ENCODE results near the gene CD200R1L.

Gene CD200R1L

DNA sequence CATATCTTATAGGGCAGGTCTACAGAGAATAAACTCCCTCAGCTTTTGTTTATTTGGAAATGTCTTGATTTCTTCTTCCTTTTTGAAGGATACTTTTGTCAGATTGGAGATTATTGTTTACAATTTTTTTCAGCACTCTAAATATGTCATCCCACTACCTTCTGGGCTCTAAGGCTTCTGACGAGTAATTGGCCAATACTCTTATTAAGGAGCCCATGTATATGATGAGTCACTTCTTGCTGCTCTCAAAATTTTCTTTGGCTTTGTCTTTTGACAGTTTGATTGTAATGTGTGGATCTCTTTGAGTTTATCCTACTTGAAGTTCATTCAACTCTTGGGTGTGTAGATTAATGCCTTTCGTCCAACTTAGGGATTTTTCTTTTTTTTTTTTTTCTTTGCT lies 28.9 kb upstream of the CD200R1L start:
- TF ChIP-seq, protein P1, sequence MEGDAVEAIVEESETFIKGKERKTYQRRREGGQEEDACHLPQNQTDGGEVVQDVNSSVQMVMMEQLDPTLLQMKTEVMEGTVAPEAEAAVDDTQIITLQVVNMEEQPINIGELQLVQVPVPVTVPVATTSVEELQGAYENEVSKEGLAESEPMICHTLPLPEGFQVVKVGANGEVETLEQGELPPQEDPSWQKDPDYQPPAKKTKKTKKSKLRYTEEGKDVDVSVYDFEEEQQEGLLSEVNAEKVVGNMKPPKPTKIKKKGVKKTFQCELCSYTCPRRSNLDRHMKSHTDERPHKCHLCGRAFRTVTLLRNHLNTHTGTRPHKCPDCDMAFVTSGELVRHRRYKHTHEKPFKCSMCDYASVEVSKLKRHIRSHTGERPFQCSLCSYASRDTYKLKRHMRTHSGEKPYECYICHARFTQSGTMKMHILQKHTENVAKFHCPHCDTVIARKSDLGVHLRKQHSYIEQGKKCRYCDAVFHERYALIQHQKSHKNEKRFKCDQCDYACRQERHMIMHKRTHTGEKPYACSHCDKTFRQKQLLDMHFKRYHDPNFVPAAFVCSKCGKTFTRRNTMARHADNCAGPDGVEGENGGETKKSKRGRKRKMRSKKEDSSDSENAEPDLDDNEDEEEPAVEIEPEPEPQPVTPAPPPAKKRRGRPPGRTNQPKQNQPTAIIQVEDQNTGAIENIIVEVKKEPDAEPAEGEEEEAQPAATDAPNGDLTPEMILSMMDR (IDR thresholded peaks at IDR 0.05; ENCODE audit: control insufficient read depth, extremely low read depth, insufficient read depth), result no peak
- DNase-seq (ENCODE audit: low read depth), result no peak
- H3K4me3 ChIP-seq (ENCODE audit: low read depth, low read length), result no peak overlapping the region

DNA sequence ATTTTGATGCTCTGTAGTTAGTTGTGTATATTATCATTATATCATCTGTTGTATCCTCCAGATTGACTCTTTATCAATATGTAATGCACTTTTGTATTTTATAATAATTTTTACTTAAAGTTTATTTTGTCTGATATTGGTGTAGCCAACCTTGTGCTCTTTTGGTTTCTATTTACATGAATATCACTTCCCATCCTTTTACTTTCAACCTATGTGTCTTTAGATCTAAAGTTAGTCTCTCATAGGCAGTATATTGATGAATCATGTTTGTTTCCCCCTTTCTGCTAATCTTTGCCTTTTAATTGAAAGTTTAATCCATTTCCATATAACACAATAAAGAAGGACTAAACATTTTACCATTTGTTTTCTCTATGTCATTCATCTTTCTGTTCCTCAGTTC lies 28.1 kb upstream of the CD200R1L start:
- no peak for DNase-seq (ENCODE audit: low read depth)
- TF ChIP-seq, protein P1 (IDR thresholded peaks at IDR 0.05; ENCODE audit: control insufficient read depth, extremely low read depth, insufficient read depth), result no peak
- no peak overlapping the region for H3K4me3 ChIP-seq (ENCODE audit: low read depth, low read length)

DNA sequence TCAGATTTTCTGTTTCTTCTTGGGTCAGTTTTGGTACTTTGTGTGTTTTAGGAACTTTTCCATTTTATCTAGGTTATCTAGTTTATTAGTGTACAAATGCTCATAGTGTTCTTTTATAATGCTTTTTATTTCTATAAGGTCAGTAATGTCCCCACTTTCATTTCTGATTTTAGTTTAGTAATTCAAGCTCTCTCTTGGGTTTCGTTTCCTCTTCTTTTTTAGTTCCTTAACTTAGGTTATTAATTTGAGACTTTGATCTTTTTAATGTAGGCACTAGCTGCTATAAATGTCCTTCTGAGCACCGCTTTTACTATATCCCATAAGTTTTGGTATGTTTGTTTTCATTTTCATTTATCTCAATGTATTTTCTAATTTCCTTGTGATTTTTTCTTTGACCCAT lies 27.0 kb upstream of the CD200R1L start:
- DNase-seq (ENCODE audit: low read depth), result no peak
- TF ChIP-seq, protein P1 (IDR thresholded peaks at IDR 0.05; ENCODE audit: control insufficient read depth, extremely low read depth, insufficient read depth), result no peak
- H3K4me3 ChIP-seq (ENCODE audit: low read depth, low read length), result no peak overlapping the region

DNA sequence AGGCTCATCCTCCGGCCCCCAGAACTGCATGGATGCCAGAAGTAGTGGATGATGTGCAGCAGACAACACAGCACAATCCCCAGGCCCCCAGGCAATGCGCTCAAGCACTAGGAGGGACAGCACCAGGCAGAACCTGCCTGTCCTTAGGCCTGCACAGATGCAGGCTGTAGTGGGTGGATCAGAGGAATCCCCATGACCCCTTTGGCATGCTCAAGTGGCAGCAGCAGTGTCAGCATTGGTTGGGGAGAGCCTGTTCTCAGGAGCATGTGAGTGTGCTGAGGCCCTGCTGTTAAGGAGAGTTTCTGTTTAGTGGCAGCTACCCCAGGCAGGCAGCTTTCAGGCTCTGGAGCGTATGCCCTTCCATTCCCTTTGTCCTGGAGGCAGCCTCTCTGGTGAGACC lies 25.1 kb upstream of the CD200R1L start:
- no peak overlapping the region for H3K4me3 ChIP-seq (ENCODE audit: low read depth, low read length)
- no peak for DNase-seq (ENCODE audit: low read depth)
- TF ChIP-seq, protein P1 (IDR thresholded peaks at IDR 0.05; ENCODE audit: control insufficient read depth, extremely low read depth, insufficient read depth), result no peak

DNA sequence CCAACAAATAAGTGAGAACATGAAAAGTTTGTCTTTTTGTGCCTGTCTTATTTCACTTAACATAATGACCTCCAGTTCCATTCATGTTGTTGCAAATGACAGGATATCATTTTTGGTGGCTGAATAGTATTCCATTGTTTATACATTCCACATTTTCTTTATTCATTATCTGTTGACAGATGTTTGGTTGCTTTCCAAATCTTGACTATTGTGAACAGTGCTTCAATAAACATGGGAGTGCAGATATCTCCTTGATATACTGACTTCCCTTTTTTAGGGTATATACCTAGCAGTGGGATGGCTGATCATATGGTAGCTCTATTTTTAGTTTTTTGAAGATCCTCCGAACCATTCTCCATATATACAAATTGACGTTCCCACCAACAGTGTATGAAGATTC lies 19.1 kb upstream of the CD200R1L start:
- no peak for DNase-seq (ENCODE audit: low read depth)
- H3K4me3 ChIP-seq (ENCODE audit: low read depth, low read length), result no peak overlapping the region
- TF ChIP-seq, protein P1 (IDR thresholded peaks at IDR 0.05; ENCODE audit: control insufficient read depth, extremely low read depth, insufficient read depth), result no peak

DNA sequence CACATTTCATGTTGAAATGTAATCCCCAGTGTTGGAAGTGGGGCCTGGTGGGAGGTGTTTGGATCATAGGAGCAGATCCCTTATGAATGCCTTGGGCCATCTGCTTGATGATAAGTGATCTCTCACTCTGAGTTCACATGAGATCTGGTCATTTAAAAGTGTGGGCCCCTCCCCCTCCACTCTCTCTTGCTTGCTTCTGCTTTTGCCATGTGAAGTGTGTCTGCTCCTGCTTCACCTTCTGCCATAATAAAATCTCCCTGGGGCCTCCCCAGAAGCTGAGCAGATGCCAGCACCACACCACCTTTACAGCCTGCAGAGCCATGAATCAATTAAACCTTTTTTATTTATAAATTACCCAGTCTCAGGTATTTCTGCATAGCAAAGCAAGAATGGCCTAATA lies 14.2 kb upstream of the CD200R1L start:
- H3K4me3 ChIP-seq (ENCODE audit: low read depth, low read length), result no peak overlapping the region
- no peak for DNase-seq (ENCODE audit: low read depth)
- TF ChIP-seq, protein P1 (IDR thresholded peaks at IDR 0.05; ENCODE audit: control insufficient read depth, extremely low read depth, insufficient read depth), result no peak

DNA sequence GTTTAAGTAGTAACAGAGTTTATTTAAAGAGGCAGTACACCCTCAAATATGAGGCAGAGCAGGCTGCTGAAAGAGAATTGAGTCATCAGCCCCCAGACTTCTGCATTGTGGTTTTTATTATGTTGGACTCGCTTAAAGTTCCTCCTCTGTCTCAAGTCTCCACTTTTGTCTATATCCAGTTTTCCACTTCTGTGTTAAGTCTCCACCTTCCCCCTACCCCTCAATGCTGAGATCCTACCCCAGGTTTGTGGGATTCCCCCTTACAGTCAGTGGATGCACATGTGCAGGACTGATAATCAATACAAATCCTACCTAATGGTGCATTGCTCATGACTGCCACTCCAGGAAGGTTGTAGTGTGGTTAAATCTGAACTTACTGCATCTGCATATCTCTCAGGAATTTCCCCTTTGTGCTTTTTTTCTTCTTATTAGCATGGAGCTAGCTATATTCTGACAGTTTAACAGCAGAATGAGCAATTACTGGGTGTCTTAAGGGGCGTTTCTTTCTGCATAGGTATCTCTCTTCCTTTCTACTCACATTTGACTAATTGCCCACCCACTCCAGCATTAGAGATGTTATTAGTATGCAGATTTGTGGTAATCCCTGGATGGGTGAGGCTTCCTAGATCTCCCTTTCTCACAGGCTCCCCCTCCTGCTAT lies 11.9 kb upstream of the CD200R1L start:
- DNase-seq (ENCODE audit: low read depth), result no peak
- no peak overlapping the region for H3K4me3 ChIP-seq (ENCODE audit: low read depth, low read length)
- TF ChIP-seq, protein P1 (IDR thresholded peaks at IDR 0.05; ENCODE audit: control insufficient read depth, extremely low read depth, insufficient read depth), result no peak

Data from LNCaP clone FGC (cell line).